GF-D8 (cell line): ENCODE data around the gene IQSEC1.

Experiments used
- DNase-seq: peaks from one replicate; lab custom pipeline; 2025; lab: John Stamatoyannopoulos, UW

IQSEC1 gene

DNA sequence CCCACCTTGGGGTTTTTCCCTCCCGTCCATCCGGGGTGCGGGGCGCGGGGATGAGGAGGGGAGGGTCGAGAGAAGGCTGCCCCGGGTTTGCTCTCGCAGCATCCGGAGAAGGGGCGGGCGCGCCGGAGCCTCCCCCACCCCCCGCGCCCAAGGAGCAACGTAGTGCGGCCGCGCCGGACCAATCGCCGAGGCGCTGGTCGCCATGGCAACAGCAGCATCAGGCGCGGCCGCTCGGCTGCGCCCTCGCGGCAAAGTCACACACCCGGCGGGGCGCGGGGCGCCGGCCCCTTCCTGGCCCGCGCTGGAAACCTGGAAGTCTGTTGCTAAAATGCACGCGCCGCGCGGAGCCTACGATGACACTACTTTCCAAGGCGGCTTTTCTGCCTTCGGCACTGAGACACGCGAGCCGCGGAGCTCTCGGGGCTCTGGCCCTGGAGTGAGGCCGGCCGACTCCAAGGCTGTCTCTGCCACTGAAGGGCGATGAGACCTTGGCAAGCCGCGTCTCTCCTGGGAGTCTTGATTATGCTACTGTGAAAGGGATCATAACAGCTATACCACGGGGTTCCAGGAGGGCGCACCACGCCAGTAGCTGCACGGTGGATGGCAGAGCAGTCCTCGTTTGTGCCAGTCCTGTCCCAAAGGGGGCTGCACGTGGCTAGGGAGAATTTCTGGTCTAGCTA lies at the start of gene IQSEC1:
IQSEC1 (minus strand) TSS at position 104 of the 680 bp plus-strand sequence. CDS start 415 bp downstream, outside the sequence.
- no peak for DNase-seq

DNA sequence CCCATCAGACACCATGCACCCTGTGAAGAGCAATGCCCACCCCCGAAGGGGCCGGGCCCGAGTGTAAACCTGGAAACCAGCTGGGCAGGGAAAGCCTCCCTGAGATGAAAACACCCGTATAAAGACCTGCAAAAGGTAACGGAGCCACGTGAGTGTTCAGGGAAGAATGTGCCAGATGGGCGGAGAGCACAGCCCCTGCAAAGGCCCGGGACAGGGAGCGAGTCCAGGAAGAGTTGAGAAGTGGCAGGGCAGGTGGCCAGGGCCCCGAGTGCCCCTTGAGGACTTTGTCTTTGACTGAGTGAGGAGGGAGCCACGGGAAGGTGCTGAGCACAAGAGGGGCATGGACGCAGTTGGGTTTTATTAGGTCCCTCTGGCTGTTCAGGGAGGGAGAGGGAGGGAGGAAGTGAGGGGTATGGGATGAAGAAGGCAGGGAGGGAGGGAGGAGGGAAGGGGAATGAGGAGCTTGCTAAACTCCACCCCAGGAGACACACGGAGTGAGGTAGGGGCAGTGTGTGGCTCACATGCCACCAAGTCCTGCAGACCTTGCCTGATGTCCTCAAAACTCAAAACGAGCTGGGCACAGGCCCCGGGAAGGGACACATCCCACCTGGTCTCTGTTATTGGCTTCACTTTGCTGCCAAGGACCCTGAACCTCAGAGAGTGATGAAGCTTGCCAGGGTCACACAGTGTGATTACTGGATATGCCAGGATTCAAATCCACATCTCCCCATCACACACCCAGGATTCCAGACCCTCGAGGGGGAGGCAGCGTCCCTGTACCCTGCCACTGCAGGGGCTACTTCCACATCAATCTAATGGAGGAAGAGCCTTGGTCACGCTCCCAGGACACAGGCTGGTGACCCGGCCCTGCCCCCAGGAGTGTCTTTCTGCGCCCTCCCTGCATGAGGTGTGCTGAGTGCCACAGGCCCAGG lies 49.1 kb upstream of the IQSEC1 start:
- no peak for DNase-seq

DNA sequence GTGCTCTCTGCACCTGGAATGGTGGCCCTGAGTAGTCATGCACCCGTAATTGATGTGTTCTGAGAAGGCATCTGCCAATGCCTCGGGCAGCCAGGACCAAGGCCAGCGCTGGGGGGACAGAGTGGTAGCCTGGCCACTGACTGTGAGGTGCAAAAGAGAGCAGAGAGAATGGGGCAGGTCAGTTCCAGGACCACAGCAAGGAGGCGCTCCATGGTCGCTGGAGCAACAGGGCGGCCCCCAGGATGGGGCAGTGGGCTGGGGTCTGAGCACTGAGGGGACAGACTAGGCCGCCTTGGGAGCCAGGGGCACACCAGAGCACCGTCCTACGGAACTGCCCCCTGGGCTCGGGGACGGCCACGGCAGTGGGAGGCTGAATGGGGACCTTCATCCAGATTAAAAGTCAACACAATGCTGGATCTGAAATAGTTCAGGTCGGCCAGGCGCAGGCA lies 48.3 kb upstream of the IQSEC1 start:
- no peak for DNase-seq

GRCh38 chr3:13120928-13121552 lies 47.8 kb upstream of the IQSEC1 start:
- DNase-seq = no peak

GRCh38 chr3:13120289-13120927 lies 47.2 kb upstream of the IQSEC1 start:
- no peak for DNase-seq

- DNase-seq = no peak
Measured at GRCh38 chr3:13119471-13120220, 46.4 kb upstream of the IQSEC1 start.

- no peak for DNase-seq
Measured at GRCh38 chr3:13116426-13116825, 43.2 kb upstream of the IQSEC1 start.

DNA sequence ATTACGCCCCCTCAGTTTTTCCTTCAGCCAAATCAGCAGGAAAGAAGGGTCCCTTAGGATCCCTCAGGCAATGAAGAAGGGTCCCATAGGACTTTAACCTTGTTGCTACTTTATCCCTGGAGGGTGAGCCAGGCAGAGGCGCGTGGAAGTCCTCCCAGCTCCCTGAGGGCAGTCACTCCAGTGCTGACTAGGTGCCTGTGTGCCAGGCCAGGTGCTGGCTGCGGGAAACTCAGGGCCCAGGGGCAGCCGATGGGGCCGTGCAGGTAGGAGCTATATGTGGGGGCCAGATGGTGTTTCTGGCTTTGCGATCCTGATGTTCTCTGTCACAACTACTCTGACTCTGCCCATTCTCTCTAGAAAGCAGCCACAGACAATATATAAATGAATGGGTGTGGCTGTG lies 42.8 kb upstream of the IQSEC1 start:
- DNase-seq = no peak

GRCh38 chr3:13115576-13115910 lies 42.3 kb upstream of the IQSEC1 start:
- DNase-seq = no peak

DNA sequence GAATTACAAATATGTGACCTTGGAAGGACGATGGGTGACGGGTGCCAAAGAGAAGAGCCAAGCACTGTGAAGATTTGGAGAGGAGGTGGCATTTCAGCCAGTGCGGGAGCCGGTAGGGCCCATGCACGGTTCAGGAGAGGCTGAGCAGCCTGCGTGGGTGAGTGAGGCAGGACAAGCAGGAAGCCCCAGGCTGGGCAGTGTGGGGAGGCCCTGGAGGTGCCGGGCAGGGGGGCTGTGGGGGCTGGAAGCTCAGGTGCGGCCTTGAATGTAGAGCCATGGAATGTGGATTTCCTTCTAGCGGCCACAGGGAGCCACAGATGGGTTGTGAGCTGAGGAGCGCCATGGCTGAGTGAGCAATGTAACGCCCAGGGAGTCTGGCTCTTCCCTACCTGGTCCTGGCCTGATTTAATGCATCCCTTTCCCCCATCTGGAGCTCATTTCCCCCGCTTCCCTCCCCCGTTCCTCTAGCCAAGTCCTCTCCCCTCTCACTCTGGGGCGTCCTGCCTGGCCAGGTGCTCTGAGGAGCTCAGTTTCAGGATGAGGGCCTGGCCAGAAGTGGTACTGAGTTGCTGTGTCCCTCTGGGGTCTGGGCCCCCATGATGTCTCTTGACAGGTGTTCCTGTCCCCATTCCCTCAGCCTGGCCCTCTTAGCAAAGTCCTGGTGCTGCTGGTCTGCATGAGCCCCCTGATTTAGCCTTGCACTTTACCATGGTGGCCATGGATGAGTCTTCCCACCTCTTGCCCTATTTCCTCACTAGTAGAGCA lies 41.8 kb upstream of the IQSEC1 start:
- no peak for DNase-seq

- DNase-seq = no peak
Measured at GRCh38 chr3:13113346-13114330, 40.4 kb upstream of the IQSEC1 start.

DNA sequence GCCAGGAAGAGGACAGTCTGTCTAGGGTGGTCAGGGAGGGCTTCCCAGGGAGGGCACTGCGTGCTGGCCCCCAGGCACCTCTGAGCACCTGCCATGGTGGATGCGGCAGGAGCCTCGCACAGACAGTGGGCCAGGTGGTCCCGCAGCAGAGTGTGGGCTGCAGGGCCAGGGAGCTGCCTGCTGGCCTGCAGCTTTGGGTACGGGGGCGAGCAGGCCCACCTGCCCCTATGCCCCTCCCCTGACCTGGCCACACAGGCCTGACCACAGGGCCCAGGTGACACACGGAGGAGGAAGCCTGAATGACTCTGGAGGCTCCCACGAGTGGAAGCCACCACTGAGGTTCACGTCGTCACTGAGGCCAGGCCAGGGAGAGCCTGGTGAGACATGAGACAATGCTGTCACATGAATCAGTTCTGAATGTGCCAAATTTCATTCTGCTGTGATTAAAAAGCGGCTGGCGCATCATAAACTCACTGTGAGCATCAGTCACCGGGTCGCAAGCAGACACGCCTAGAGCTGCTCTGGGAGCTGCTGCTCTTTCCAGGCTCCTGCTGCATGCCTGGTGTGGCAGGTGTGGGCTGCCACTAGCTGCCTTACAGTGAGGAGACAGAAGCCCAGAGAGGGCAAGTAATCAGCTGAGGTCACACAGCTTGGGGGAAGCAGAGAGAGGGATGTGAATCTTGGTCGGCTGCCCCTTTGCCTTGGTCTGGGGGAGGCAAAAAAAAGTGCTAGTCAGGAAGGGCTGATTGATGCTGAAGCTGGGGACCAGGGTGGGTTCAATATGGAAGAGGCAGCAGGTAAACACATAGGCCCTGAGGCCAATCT lies 39.5 kb upstream of the IQSEC1 start:
- DNase-seq = no peak

DNA sequence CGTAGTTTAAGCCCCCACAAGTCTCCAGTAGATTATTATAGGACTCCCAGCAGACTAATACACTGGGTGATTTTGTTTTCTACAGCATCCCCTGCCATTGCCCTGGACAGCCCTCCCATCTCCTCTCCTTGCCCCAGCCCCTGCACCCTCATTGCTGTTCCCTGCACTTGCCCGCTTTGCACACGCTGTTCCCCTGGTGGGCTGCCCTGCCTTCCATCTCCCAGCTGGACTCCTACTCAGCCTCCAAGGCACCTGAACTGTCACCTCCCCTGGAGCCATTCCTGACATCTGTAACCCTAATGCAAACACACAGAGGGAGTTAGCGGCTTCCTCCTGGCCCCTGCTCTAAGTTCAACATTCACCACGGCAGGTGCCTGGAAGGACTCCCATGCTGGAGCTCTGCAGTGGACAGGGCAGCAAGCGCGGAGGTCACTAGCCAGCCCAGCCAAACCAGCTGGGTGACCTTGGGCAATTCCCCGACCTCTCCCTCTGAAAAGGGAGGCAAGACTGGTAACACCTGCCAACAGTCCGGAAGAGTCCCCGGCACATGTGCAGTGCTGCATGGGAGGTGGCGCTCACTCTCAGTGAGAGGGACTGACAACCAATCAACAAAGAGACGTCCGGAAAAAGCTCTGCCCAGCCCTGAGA lies 38.8 kb upstream of the IQSEC1 start:
- no peak for DNase-seq

GRCh38 chr3:13111173-13111872 lies 38.1 kb upstream of the IQSEC1 start:
- DNase-seq = no peak

DNA sequence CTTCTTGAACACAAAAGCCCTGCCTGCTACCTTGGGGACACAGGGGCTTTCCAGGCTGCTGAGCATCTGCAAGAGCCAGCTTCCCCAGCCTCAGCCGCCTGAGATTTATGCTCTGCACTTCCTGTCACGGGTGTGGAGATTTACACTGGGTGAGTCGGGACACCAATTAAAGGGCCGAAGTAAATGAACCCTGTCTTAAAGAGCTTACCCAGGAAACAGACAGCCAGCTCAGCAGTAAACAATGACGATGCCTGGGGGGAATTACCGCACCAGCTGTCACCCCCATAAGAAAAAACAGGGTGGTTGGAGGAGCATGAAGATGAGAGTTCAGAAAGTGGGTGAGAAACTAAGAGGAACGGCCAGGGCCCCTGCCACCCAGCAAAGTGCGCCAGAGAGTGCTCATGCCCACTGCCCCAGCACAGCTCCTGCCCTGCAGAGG lies 37.5 kb upstream of the IQSEC1 start:
- no peak for DNase-seq

DNA sequence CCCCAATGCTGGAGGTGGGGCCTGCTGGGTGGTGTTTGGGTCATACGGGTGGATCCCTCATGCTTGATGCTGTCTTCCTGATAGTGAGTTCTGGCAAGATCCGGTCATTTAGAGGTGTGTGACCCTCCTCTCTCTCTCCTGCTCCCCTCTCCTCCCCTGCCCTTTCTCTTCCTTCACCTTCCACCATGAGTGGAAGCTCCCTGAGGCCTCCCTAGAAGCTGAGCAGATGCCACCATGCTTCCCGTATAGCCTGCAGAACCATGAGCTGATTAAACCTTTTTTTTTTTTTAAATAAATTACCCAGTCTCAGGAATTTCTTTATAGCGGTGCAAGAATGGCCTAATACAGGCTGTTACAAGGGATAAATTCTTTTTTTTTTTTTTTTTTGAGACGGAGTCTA lies 36.3 kb upstream of the IQSEC1 start:
- no peak for DNase-seq

- no peak for DNase-seq
Measured at GRCh38 chr3:13108861-13109260, 35.6 kb upstream of the IQSEC1 start.
